PFSK-1 (cell line): ENCODE results near the gene RDH16.

Experiments used
- FOXP2 ChIP-seq: optimal IDR thresholded peaks from 2 replicates; pipeline ENCODE3; 2011; ENCODE audit warnings: borderline replicate concordance, control low read depth, inconsistent platforms; ENCODE audit not compliant: insufficient read depth; ENCODE audit errors: extremely low read length, extremely low read depth
- POLR2AphosphoS5 ChIP-seq: IDR thresholded peaks from 2 replicates; pipeline ENCODE4 v1.6.1; 2012; ENCODE audit warnings: low read depth, mild to moderate bottlenecking, control low read depth, low read length, moderate library complexity
- SIN3A ChIP-seq: IDR thresholded peaks from 2 replicates; pipeline ENCODE4 v1.6.1; 2012; ENCODE audit warnings: mild to moderate bottlenecking, low read length, moderate library complexity, borderline replicate concordance; ENCODE audit not compliant: insufficient read depth
- TF ChIP-seq, protein P1 (sequence below), 2 experiments: IDR thresholded peaks; 2 replicates each; pipeline versions ENCODE4 v1.6.1 to v1.8.0; 2011 to 2012; ENCODE audit warnings: low read depth in 2 of 2, low read length in 2 of 2, control low read depth in 1 of 2, inconsistent platforms in 1 of 2, mild to moderate bottlenecking in 1 of 2, moderate library complexity in 1 of 2; ENCODE audit not compliant: insufficient read depth in 1 of 2

- TF ChIP-seq, protein P1, sequence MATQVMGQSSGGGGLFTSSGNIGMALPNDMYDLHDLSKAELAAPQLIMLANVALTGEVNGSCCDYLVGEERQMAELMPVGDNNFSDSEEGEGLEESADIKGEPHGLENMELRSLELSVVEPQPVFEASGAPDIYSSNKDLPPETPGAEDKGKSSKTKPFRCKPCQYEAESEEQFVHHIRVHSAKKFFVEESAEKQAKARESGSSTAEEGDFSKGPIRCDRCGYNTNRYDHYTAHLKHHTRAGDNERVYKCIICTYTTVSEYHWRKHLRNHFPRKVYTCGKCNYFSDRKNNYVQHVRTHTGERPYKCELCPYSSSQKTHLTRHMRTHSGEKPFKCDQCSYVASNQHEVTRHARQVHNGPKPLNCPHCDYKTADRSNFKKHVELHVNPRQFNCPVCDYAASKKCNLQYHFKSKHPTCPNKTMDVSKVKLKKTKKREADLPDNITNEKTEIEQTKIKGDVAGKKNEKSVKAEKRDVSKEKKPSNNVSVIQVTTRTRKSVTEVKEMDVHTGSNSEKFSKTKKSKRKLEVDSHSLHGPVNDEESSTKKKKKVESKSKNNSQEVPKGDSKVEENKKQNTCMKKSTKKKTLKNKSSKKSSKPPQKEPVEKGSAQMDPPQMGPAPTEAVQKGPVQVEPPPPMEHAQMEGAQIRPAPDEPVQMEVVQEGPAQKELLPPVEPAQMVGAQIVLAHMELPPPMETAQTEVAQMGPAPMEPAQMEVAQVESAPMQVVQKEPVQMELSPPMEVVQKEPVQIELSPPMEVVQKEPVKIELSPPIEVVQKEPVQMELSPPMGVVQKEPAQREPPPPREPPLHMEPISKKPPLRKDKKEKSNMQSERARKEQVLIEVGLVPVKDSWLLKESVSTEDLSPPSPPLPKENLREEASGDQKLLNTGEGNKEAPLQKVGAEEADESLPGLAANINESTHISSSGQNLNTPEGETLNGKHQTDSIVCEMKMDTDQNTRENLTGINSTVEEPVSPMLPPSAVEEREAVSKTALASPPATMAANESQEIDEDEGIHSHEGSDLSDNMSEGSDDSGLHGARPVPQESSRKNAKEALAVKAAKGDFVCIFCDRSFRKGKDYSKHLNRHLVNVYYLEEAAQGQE (IDR thresholded peaks at IDR 0.05; ENCODE audit: insufficient read depth in 1 of 2, low read depth in 2 of 2, low read length in 2 of 2) = no peak
- TF ChIP-seq POLR2AphosphoS5 (no peak), SIN3A (no peak), FOXP2 (no peak)
These were observed 41.0 kb downstream of the RDH16 start for GRCh38 chr12:56916296-56916995.
